ENCODE data around the gene MRPS18A. TPM values are rescaled to one million over a fixed set of nuclear protein-coding genes. Genes with fewer than 3 reads are reported as not detected.

The MRPS18A gene
- total RNA-seq, 4 donors from 2014 or later = 42.5 to 56.2 (median 50.9) TPM

DNA sequence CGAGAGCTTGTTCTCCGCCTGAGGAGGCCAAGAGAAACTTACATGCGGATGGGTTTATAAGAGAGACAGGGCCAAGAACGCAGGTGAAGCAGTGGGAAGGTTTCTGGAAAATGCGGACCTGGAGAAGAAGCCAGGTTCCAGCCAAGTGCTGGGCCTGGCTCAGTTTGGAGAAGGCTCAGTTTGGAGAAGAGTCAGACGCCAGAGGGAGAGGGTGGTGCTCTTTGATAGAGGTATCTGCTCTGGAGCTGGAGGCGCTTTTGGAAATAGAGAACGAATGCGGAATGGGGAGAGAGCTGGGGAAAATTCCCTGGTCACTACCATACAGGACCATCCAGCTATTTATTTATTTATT is 42.0 kb downstream of the MRPS18A start:
- DNase-seq (ENCODE audit: low spot score in 2 of 2) = no peak
- intact Hi-C loops (cut with DNase I; ENCODE audit: low total_unique reads) = no loop called here
- WGBS, 2 donors = 6 to 10% methylated on average over 9 of the region's 9 CpGs
- H3K4me3 ChIP-seq (ENCODE audit: low read depth, poor library complexity, severe bottlenecking) = no peak overlapping the region
- TF ChIP-seq POLR2A (IDR thresholded peaks at IDR 0.05) (no peak), CTCF (IDR thresholded peaks at IDR 0.05) (no peak)

GRCh38 chr6:43644940-43645612 is 42.5 kb downstream of the MRPS18A start, which contains the start of gene RSPH9:
RSPH9 (plus strand) TSS chr6:43645036; CDS start chr6:43645099, 63 bp downstream.
- intact Hi-C loops (cut with DNase I; ENCODE audit: low total_unique reads) = no loop called here
- TF ChIP-seq CTCF (IDR thresholded peaks at IDR 0.05) = no peak
- no peak for TF ChIP-seq POLR2A (IDR thresholded peaks at IDR 0.05)
- WGBS, 2 donors = 17 to 18% methylated on average over 45 to 47 of the region's 52 CpGs
- no peak within 1 kb of the TSS for H3K4me3 ChIP-seq (ENCODE audit: low read depth, poor library complexity, severe bottlenecking)
- DNase-seq (ENCODE audit: low spot score in 2 of 2) = peak in 1 of 2 donors; percentile 94

DNA sequence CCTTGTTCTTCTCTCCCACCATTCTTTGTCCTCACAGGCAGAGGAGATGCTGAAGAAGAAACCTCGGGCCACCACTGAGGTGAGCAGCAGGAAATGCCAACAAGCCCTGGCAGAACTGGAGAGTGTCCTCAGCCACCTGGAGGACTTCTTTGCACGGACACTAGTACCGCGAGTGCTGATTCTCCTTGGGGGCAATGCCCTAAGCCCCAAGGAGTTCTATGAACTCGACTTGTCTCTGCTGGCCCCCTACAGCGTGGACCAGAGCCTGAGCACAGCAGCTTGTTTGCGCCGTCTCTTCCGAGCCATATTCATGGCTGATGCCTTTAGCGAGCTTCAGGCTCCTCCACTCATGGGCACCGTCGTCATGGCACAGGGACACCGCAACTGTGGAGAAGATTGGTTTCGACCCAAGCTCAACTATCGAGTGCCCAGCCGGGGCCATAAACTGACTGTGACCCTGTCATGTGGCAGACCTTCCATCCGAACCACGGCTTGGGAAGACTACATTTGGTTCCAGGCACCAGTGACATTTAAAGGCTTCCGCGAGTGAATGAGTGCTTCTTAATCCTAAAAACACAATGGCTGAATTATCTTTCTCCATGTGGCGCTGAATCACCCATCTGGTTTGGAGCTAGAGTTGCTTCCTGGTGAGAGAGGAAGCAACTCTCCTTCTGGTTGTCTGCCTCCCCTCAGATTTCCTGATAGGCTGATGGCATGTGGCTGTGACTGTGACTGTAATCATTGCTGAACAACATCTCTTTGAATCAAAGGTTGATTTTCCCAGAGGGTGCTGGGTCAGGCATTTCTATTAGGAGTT is 47.4 kb downstream of the MRPS18A start:
- TF ChIP-seq POLR2A (IDR thresholded peaks at IDR 0.05) = no peak
- no peak for TF ChIP-seq CTCF (IDR thresholded peaks at IDR 0.05)
- 86 to 88% methylated on average over 21 of the region's 21 CpGs for WGBS, 2 donors
- intact Hi-C loops (cut with DNase I; ENCODE audit: low total_unique reads) = no loop called here
- no peak for DNase-seq (ENCODE audit: low spot score in 2 of 2)
- no peak overlapping the region for H3K4me3 ChIP-seq (ENCODE audit: low read depth, poor library complexity, severe bottlenecking)

- no peak for DNase-seq (ENCODE audit: low spot score in 2 of 2)
- intact Hi-C loops (cut with DNase I; ENCODE audit: low total_unique reads) = no loop called here
- peak overlapping the region; percentile 56 for H3K4me3 ChIP-seq (ENCODE audit: low read depth, poor library complexity, severe bottlenecking)
- TF ChIP-seq CTCF (IDR thresholded peaks at IDR 0.05) (no peak), POLR2A (IDR thresholded peaks at IDR 0.05) (no peak)
- WGBS, 2 donors = 16 to 17% methylated on average over 7 of the region's 7 CpGs
Measured at GRCh38 chr6:43636308-43636659, 51.3 kb downstream of the MRPS18A start.

GRCh38 chr6:43635387-43636307 is 51.9 kb downstream of the MRPS18A start, which contains the start of gene MAD2L1BP:
MAD2L1BP (plus strand) TSS chr6:43635840; CDS start chr6:43635876, 36 bp downstream.
- DNase-seq (ENCODE audit: low spot score in 2 of 2) = peak; percentile 73 to 96
- intact Hi-C loops (cut with DNase I; ENCODE audit: low total_unique reads) = no loop called here
- TF ChIP-seq POLR2A (IDR thresholded peaks at IDR 0.05) (no peak), CTCF (IDR thresholded peaks at IDR 0.05) (no peak)
- 2 to 4% methylated on average over 36 to 48 of the region's 48 CpGs for WGBS, 2 donors
- peak within 1 kb of the TSS; percentile 56 for H3K4me3 ChIP-seq (ENCODE audit: low read depth, poor library complexity, severe bottlenecking)

Data from lower leg skin (tissue), 4 donors.